Gastroesophageal sphincter (tissue), 3 donors: ENCODE measurements around the gene CBLN3.

Source experiments
- EP300 ChIP-seq: sonication (generic); formaldehyde crosslinking; IDR thresholded peaks from one replicate; pipeline ENCODE4 v1.6.1; 2017; ENCODE audit warnings: antibody characterized with exemption, mild to moderate bottlenecking
- POLR2A ChIP-seq, 2 donors: fragments of 450-650 bp; IDR thresholded peaks; one replicate each; pipeline ENCODE4 v1.6.1; 2017; ENCODE audit warnings: antibody characterized with exemption in 2 of 2, mild to moderate bottlenecking in 2 of 2, moderate library complexity in 1 of 2
- POLR2AphosphoS5 ChIP-seq: sonication (generic); formaldehyde crosslinking; IDR thresholded peaks from one replicate; pipeline ENCODE4 v1.6.1; 2017; ENCODE audit warnings: antibody characterized with exemption
- TF ChIP-seq, protein P1 (sequence below), 4 experiments: fragments of 200-600 bp in 2 of 4; fragments of 450-650 bp in 2 of 4; sonication (generic) in 1 of 4; IDR thresholded peaks; one replicate each; pipeline ENCODE4 v1.5.1; 2017 to 2019; ENCODE audit warnings: antibody characterized with exemption in 4 of 4, mild to moderate bottlenecking in 2 of 4, moderate library complexity in 2 of 4

DNA sequence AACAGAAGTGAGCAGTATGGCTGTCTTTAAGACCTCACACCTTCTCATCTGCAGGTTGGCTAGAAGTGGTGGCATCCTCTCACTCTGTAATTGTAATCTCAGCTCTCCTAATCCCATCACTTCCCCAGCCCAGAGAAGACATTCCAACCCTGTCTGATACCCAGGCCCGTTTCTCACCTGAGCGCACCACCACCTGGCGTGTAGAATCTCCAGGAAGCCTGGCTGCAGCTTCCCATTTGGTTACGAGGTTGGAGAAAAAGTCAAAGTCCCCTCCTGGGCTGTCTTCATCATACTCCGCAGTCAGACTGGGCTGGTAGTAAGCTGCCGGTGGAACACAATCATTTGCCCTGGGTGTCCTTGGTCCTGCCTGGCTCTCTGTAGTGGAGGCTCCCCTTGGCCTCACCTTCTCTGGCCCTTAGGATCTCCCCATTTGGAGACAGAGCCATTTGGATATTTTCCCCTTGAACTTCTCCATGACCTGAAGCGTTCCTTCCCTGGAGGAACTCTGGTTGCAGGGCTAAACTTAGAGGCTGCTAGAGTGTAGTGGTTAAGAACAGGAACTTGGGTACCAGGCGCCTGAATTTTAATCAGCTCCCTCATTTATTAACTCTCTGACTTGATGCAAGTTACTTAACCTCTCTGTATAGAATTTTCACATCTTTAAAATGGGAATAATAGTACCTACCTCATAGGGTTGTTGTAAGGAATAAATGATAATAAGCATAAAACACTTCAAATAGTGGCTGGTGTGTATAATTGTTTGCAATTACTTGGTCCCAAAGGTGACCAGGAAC, 11.3 kb upstream of the CBLN3 start:
- TF ChIP-seq EP300, result no peak
- TF ChIP-seq, protein P1, sequence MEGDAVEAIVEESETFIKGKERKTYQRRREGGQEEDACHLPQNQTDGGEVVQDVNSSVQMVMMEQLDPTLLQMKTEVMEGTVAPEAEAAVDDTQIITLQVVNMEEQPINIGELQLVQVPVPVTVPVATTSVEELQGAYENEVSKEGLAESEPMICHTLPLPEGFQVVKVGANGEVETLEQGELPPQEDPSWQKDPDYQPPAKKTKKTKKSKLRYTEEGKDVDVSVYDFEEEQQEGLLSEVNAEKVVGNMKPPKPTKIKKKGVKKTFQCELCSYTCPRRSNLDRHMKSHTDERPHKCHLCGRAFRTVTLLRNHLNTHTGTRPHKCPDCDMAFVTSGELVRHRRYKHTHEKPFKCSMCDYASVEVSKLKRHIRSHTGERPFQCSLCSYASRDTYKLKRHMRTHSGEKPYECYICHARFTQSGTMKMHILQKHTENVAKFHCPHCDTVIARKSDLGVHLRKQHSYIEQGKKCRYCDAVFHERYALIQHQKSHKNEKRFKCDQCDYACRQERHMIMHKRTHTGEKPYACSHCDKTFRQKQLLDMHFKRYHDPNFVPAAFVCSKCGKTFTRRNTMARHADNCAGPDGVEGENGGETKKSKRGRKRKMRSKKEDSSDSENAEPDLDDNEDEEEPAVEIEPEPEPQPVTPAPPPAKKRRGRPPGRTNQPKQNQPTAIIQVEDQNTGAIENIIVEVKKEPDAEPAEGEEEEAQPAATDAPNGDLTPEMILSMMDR (IDR thresholded peaks at IDR 0.05), result no peak
- no peak for TF ChIP-seq POLR2A (IDR thresholded peaks at IDR 0.05)
- no peak for TF ChIP-seq POLR2AphosphoS5
